ENCODE results near the gene THBS2.

Gene THBS2

GRCh38 chr6:169266746-169267591, 13.3 kb upstream of the THBS2 start:
- TF ChIP-seq ZFP3 (CRISPR knock-in tag; IDR thresholded peaks at IDR 0.05) (no peak), ZFP30 (CRISPR knock-in tag; IDR thresholded peaks at IDR 0.05) (no peak), ZNF8 (CRISPR knock-in tag; IDR thresholded peaks at IDR 0.05) (no peak), SNAI2 (CRISPR knock-in tag; IDR thresholded peaks at IDR 0.05) (no peak), ZNF565 (CRISPR knock-in tag; conservative IDR thresholded peaks at IDR 0.05; ENCODE audit: low read depth) (no peak), ESRRG (CRISPR knock-in tag; IDR thresholded peaks at IDR 0.05) (no peak), POU6F1 (CRISPR knock-in tag; IDR thresholded peaks at IDR 0.05; ENCODE audit: borderline replicate concordance, low read depth) (no peak), OSR1 (CRISPR knock-in tag; IDR thresholded peaks at IDR 0.05) (no peak), CSRNP3 (CRISPR knock-in tag; IDR thresholded peaks at IDR 0.05) (no peak), BACH2 (CRISPR knock-in tag; IDR thresholded peaks at IDR 0.05; ENCODE audit: borderline replicate concordance) (no peak), TOX (CRISPR knock-in tag; IDR thresholded peaks at IDR 0.05; ENCODE audit: borderline replicate concordance) (no peak), TCF4 (CRISPR knock-in tag; IDR thresholded peaks at IDR 0.05; ENCODE audit: borderline replicate concordance) (no peak), ZNF70 (CRISPR knock-in tag; IDR thresholded peaks at IDR 0.05) (no peak), ISL1 (CRISPR knock-in tag; IDR thresholded peaks at IDR 0.05) (no peak), CREB5 (CRISPR knock-in tag; IDR thresholded peaks at IDR 0.05; ENCODE audit: low read depth) (no peak), ARNTL (CRISPR knock-in tag; IDR thresholded peaks at IDR 0.05; ENCODE audit: borderline replicate concordance, low read depth) (no peak)
- no peak for ATAC-seq

GRCh38 chr6:169266261-169266660, 12.6 kb upstream of the THBS2 start:
- no peak for ATAC-seq
- TF ChIP-seq PATZ1 (CRISPR knock-in tag; IDR thresholded peaks at IDR 0.05; ENCODE audit: borderline replicate concordance) (no peak), ESRRG (CRISPR knock-in tag; IDR thresholded peaks at IDR 0.05) (no peak), ZNF70 (CRISPR knock-in tag; IDR thresholded peaks at IDR 0.05) (no peak), ZC3H10 (CRISPR knock-in tag; IDR thresholded peaks at IDR 0.05) (no peak), CSRNP3 (CRISPR knock-in tag; IDR thresholded peaks at IDR 0.05) (no peak), ZNF565 (CRISPR knock-in tag; conservative IDR thresholded peaks at IDR 0.05; ENCODE audit: low read depth) (no peak), CREB5 (CRISPR knock-in tag; IDR thresholded peaks at IDR 0.05; ENCODE audit: low read depth) (no peak), ZNF8 (CRISPR knock-in tag; IDR thresholded peaks at IDR 0.05) (no peak), PPARA (CRISPR knock-in tag; IDR thresholded peaks at IDR 0.05; ENCODE audit: borderline replicate concordance) (no peak), POU6F1 (CRISPR knock-in tag; IDR thresholded peaks at IDR 0.05; ENCODE audit: borderline replicate concordance, low read depth) (no peak), TCF4 (CRISPR knock-in tag; IDR thresholded peaks at IDR 0.05; ENCODE audit: borderline replicate concordance) (no peak), CSDC2 (CRISPR knock-in tag; IDR thresholded peaks at IDR 0.05) (no peak), ISL1 (CRISPR knock-in tag; IDR thresholded peaks at IDR 0.05) (no peak), GLIS3 (CRISPR knock-in tag; IDR thresholded peaks at IDR 0.05) (no peak), TSHZ2 (CRISPR knock-in tag; IDR thresholded peaks at IDR 0.05) (no peak), BACH2 (CRISPR knock-in tag; IDR thresholded peaks at IDR 0.05; ENCODE audit: borderline replicate concordance) (no peak), OSR1 (CRISPR knock-in tag; IDR thresholded peaks at IDR 0.05) (no peak)
